PC-9 (cell line): ENCODE results near the gene DXO.
"Not testable (repeated sequence)": the region's sequence is repeated elsewhere in the genome, so short reads cannot be mapped to it uniquely, and the experiment has no call there.

ENCODE experiments used
- EZH2 ChIP-seq: fragments of 200-600 bp; sonication (generic); IDR thresholded peaks from 2 replicates; pipeline ENCODE4 v1.8.0; 2017; ENCODE audit warnings: antibody characterized with exemption, low read depth
- TF ChIP-seq, protein P1 (sequence below): fragments of 200-600 bp; sonication (generic); conservative IDR thresholded peaks from 2 replicates; pipeline ENCODE4 v1.6.1; 2017; ENCODE audit warnings: mixed run types, antibody characterized with exemption, mild to moderate bottlenecking, moderate library complexity

DNA sequence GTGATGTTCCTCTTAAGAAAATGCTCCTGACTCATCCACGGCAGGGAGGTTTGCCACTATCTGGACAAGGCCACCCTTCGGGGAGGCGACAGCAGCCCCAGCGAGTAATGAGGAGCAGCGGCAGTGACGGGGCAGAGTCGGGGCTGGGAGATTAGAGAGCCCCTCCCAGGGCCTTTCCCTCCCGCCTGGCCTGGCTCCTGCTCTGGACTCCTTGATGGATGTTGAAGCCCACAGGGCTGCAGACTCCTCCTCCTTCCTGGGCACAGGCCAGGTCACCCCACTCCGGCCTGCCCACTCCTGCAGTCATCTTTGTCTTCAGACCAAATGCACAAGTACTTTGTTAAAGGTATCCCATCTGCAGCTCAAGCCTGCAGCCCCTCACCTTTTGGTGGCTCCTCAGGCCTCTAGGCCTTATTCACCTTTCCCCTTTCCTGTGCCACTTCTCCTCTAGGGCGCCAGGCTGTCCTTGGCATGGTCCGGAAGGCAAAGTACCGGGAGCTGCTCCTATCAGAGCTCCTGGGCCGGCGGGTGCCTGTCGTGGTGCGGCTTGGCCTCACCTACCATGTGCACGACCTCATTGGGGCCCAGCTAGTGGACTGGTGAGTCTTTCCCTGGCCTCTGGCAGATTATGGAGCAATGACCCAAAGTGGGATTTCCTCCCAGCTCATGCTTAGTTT is 41.1 kb upstream of the DXO start:
- TF ChIP-seq, protein P1, sequence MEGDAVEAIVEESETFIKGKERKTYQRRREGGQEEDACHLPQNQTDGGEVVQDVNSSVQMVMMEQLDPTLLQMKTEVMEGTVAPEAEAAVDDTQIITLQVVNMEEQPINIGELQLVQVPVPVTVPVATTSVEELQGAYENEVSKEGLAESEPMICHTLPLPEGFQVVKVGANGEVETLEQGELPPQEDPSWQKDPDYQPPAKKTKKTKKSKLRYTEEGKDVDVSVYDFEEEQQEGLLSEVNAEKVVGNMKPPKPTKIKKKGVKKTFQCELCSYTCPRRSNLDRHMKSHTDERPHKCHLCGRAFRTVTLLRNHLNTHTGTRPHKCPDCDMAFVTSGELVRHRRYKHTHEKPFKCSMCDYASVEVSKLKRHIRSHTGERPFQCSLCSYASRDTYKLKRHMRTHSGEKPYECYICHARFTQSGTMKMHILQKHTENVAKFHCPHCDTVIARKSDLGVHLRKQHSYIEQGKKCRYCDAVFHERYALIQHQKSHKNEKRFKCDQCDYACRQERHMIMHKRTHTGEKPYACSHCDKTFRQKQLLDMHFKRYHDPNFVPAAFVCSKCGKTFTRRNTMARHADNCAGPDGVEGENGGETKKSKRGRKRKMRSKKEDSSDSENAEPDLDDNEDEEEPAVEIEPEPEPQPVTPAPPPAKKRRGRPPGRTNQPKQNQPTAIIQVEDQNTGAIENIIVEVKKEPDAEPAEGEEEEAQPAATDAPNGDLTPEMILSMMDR, result not testable (repeated sequence)
- TF ChIP-seq EZH2, result not testable (repeated sequence)
